OCI-LY3 (cell line): ENCODE results near the gene LTBP4.

Experiments
- H2AFZ ChIP-seq: fragments of 200-600, 300-600 bp; shearing (Covaris generic); 2 replicates; pipeline ENCODE4 v1.6.0; 2014; ENCODE audit warnings: antibody characterized with exemption, low read depth, low read length
- H3K27ac ChIP-seq: fragments of 200-600, 300-600 bp; sonication (generic); 2 replicates; pipeline ENCODE4 v1.5.1; 2014; ENCODE audit warnings: mild to moderate bottlenecking, low read length, moderate library complexity, mixed read lengths
- H3K27me3 ChIP-seq: fragments of 200-600, 300-600 bp; sonication (generic); 2 replicates; pipeline ENCODE4 v1.6.1; 2014; ENCODE audit warnings: low read depth, low read length, mixed read lengths
- H3K36me3 ChIP-seq: fragments of 200-600, 300-600 bp; sonication (generic); replicated peaks from 2 replicates; pipeline ENCODE3; 2014; ENCODE audit warnings: low read depth, low read length, mixed read lengths
- H3K4me1 ChIP-seq: fragments of 300-600, 200-600 bp; sonication (generic); 2 replicates; pipeline ENCODE4 v1.6.1; 2014; ENCODE audit warnings: low read length, mixed read lengths
- H3K4me2 ChIP-seq: fragments of 200-600, 300-600 bp; sonication (generic); 2 replicates; pipeline ENCODE4 v1.6.1; 2014; ENCODE audit warnings: low read length, mixed read lengths
- H3K4me3 ChIP-seq: fragments of 300-600, 200-600 bp; sonication (generic); 2 replicates; pipeline ENCODE4 v1.5.1; 2014; ENCODE audit warnings: antibody characterized with exemption, mild to moderate bottlenecking, low read length, moderate library complexity
- H3K79me2 ChIP-seq: fragments of 300-600, 200-600 bp; shearing (Covaris generic); 2 replicates; pipeline ENCODE4 v1.6.1; 2014; ENCODE audit warnings: mild to moderate bottlenecking, low read length, mixed read lengths
- H3K9ac ChIP-seq: fragments of 300-600, 200-600 bp; shearing (Covaris generic); 2 replicates; pipeline ENCODE4 v1.6.0; 2014; ENCODE audit warnings: mild to moderate bottlenecking, low read length, moderate library complexity
- H3K9me3 ChIP-seq: fragments of 200-600, 300-600 bp; shearing (Covaris generic); 2 replicates; pipeline ENCODE4 v1.6.1; 2014; ENCODE audit warnings: low read length, mixed read lengths; ENCODE audit not compliant: insufficient read depth
- H4K20me1 ChIP-seq: fragments of 200-600, 300-600 bp; sonication (generic); 2 replicates; pipeline ENCODE4 v1.6.1; 2016; ENCODE audit warnings: low read length, mixed read lengths; ENCODE audit not compliant: insufficient read depth
- EZH2phosphoT487 ChIP-seq: fragments of 200-600 bp; shearing (Covaris generic); IDR thresholded peaks from 2 replicates; pipeline ENCODE4 v1.6.1; 2018; ENCODE audit warnings: antibody characterized with exemption, mixed run types, low read depth
- TF ChIP-seq, protein P1 (sequence below): fragments of 200-600, 300-600 bp; sonication (generic); IDR thresholded peaks from 2 replicates; pipeline ENCODE4 v1.5.1; 2014; ENCODE audit warnings: antibody characterized with exemption, low read length, low read depth

The LTBP4 gene

DNA sequence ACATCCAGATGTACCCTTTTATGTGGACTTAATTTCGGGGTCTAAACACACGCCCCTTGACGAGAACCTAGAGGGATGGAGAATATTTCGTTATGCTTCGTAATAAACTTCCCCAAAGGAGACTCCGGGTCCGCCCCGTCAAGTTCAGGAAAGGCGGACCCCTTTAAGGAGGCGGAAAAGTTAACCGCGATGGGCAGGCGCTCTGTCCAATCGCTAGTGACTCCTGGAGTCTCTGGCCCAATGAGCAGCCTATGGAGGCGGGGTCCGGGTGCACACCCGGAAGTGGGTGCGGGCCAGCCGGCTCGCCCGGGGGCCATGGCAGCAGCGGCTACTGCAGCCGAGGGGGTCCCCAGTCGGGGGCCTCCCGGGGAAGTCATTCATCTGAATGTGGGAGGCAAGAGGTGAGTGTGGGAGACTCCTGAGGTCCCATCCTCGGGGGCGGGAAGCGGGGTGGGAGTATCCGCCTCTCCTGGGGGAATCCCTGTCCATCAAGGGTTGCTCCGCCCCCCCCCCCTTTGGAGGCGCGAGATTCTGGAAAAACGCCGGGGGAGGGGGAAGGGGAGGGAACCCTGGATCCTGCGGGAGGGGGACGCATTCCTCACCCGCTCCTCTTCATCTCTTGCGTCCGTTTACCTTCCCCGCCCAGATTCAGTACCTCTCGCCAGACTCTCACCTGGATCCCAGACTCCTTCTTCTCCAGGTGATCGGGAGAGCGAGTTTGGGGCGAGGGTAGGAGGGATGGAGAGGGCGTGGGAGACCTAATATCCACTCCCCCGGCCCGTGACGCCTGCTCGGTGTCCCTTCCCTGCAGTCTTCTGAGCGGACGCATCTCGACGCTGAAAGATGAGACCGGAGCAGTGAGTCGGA is 24.4 kb upstream of the LTBP4 start, which contains the start of gene SHKBP1:
TSS of gene SHKBP1 (plus strand) at position 289 of the 867 bp plus-strand sequence. CDS start at position 316, 27 bp downstream.
- no peaks in the 10 kb centered on the region for H3K9me3 ChIP-seq
- TF ChIP-seq EZH2phosphoT487: no peak
- TF ChIP-seq, protein P1, sequence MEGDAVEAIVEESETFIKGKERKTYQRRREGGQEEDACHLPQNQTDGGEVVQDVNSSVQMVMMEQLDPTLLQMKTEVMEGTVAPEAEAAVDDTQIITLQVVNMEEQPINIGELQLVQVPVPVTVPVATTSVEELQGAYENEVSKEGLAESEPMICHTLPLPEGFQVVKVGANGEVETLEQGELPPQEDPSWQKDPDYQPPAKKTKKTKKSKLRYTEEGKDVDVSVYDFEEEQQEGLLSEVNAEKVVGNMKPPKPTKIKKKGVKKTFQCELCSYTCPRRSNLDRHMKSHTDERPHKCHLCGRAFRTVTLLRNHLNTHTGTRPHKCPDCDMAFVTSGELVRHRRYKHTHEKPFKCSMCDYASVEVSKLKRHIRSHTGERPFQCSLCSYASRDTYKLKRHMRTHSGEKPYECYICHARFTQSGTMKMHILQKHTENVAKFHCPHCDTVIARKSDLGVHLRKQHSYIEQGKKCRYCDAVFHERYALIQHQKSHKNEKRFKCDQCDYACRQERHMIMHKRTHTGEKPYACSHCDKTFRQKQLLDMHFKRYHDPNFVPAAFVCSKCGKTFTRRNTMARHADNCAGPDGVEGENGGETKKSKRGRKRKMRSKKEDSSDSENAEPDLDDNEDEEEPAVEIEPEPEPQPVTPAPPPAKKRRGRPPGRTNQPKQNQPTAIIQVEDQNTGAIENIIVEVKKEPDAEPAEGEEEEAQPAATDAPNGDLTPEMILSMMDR: no peak
- H3K9ac ChIP-seq: peak within 1 kb of the TSS; percentile 71
- H3K79me2 ChIP-seq: peaks cover 11% of the 10 kb centered on the region
- H2AFZ ChIP-seq: peak within 1 kb of the TSS; percentile 62
- H3K27ac ChIP-seq: peak within 1 kb of the TSS; percentile 24; the same call in 1 of the 2 replicates
- peak within 1 kb of the TSS; percentile 90 for H3K4me3 ChIP-seq
- no peaks in the 10 kb centered on the region for H4K20me1 ChIP-seq
- peaks cover 12% of the 10 kb centered on the region for H3K4me1 ChIP-seq
- peak within 1 kb of the TSS; percentile 85 for H3K4me2 ChIP-seq
- H3K36me3 ChIP-seq: peaks cover 10% of the 10 kb centered on the region
- H3K27me3 ChIP-seq: no peaks in the 10 kb centered on the region

- Histone ChIP-seq H3K36me3 (peaks cover 14% of the 10 kb centered on the region), H3K4me2 (no peak overlapping the region), H3K79me2 (peaks cover 11% of the 10 kb centered on the region), H3K9me3 (no peaks in the 10 kb centered on the region), H3K9ac (no peak overlapping the region), H3K4me1 (peaks cover 12% of the 10 kb centered on the region), H3K4me3 (no peak overlapping the region), H3K27me3 (no peaks in the 10 kb centered on the region), H4K20me1 (no peaks in the 10 kb centered on the region), H2AFZ (no peak overlapping the region), H3K27ac (no peak overlapping the region)
- TF ChIP-seq EZH2phosphoT487: no peak
- TF ChIP-seq, protein P1: no peak
These were observed 22.7 kb upstream of the LTBP4 start for GRCh38 chr19:40578442-40578908.

DNA sequence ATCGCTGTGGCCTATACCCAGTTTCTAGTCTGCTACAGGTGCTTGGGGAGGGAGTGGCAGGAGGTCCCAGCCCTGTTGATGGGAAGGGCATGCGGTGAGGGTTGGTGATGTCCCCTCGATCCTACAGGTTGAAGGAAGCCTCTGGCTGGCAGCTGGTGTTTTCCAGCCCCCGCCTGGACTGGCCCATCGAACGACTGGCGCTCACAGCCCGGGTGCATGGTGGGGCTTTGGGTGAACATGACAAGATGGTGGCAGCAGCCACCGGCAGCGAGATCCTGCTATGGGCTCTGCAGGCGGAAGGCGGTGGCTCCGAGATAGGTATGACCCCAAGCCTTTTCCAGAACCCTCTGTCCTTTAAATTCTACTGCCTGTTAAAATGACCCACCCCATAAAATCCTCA is 20.6 kb upstream of the LTBP4 start:
- peaks cover 12% of the 10 kb centered on the region for H3K4me1 ChIP-seq
- H3K27ac ChIP-seq: no peak overlapping the region
- H3K4me3 ChIP-seq: no peak overlapping the region
- TF ChIP-seq, protein P1: no peak
- TF ChIP-seq EZH2phosphoT487: no peak
- no peaks in the 10 kb centered on the region for H3K9me3 ChIP-seq
- H3K9ac ChIP-seq: no peak overlapping the region
- H4K20me1 ChIP-seq: no peaks in the 10 kb centered on the region
- no peaks in the 10 kb centered on the region for H3K27me3 ChIP-seq
- no peak overlapping the region for H2AFZ ChIP-seq
- H3K4me2 ChIP-seq: no peak overlapping the region
- peaks cover 11% of the 10 kb centered on the region for H3K79me2 ChIP-seq
- H3K36me3 ChIP-seq: peaks cover 22% of the 10 kb centered on the region

- Histone ChIP-seq H3K79me2 (peaks cover 11% of the 10 kb centered on the region), H3K9ac (no peak overlapping the region), H3K4me1 (peaks cover 6% of the 10 kb centered on the region), H2AFZ (no peak overlapping the region), H3K27ac (no peak overlapping the region), H4K20me1 (no peaks in the 10 kb centered on the region), H3K9me3 (no peaks in the 10 kb centered on the region), H3K36me3 (peaks cover 22% of the 10 kb centered on the region), H3K27me3 (no peaks in the 10 kb centered on the region), H3K4me2 (no peak overlapping the region), H3K4me3 (no peak overlapping the region)
- TF ChIP-seq, protein P1: no peak
- no peak for TF ChIP-seq EZH2phosphoT487
These were observed 19.6 kb upstream of the LTBP4 start for GRCh38 chr19:40581531-40581930.
